ENCODE data around the gene FBP2.
"Not testable (repeated sequence)": the region's sequence is repeated elsewhere in the genome, so short reads cannot be mapped to it uniquely, and the experiment has no call there.

The FBP2 gene

GRCh38 chr9:94606646-94607422, 13.2 kb upstream of the FBP2 start:
- H3K27ac ChIP-seq = no peak overlapping the region
- TF ChIP-seq ZFX (IDR thresholded peaks at IDR 0.05) = no peak
- TF ChIP-seq CTCF (conservative IDR thresholded peaks at IDR 0.05) = no peak

- H3K27ac ChIP-seq = no peak overlapping the region
- TF ChIP-seq ZFX (IDR thresholded peaks at IDR 0.05) = no peak
- TF ChIP-seq CTCF (conservative IDR thresholded peaks at IDR 0.05) = peak; percentile 85
Measured at GRCh38 chr9:94603259-94604160, 9.9 kb upstream of the FBP2 start.

- no peak overlapping the region for H3K27ac ChIP-seq
- TF ChIP-seq CTCF (conservative IDR thresholded peaks at IDR 0.05) (no peak), ZFX (IDR thresholded peaks at IDR 0.05) (no peak)
Measured at GRCh38 chr9:94602666-94603065, 9.0 kb upstream of the FBP2 start.

GRCh38 chr9:94600715-94601114, 7.1 kb upstream of the FBP2 start:
- no peak for TF ChIP-seq ZFX (IDR thresholded peaks at IDR 0.05)
- TF ChIP-seq CTCF (conservative IDR thresholded peaks at IDR 0.05) = no peak
- H3K27ac ChIP-seq = no peak overlapping the region

GRCh38 chr9:94600258-94600657, 6.6 kb upstream of the FBP2 start:
- H3K27ac ChIP-seq = no peak overlapping the region
- TF ChIP-seq CTCF (conservative IDR thresholded peaks at IDR 0.05) (no peak), ZFX (IDR thresholded peaks at IDR 0.05) (no peak)

- no peak overlapping the region for H3K27ac ChIP-seq
- TF ChIP-seq ZFX (IDR thresholded peaks at IDR 0.05) (no peak), CTCF (conservative IDR thresholded peaks at IDR 0.05) (no peak)
Measured at GRCh38 chr9:94599102-94599501, 5.5 kb upstream of the FBP2 start.

GRCh38 chr9:94592683-94593082, 941 bp downstream of the FBP2 start:
- H3K27ac ChIP-seq = not testable (repeated sequence)

All from C4-2B (cell line).